ENCODE data around the gene CPN2. TPM values are rescaled to one million over a fixed set of nuclear protein-coding genes. Genes with fewer than 3 reads are reported as not detected.
A peak's percentile ranks its signal among the peaks of the same experiment; 100 is the strongest.

The CPN2 gene
- total RNA-seq, 1 donor from 2014 or later, result not detected

DNA sequence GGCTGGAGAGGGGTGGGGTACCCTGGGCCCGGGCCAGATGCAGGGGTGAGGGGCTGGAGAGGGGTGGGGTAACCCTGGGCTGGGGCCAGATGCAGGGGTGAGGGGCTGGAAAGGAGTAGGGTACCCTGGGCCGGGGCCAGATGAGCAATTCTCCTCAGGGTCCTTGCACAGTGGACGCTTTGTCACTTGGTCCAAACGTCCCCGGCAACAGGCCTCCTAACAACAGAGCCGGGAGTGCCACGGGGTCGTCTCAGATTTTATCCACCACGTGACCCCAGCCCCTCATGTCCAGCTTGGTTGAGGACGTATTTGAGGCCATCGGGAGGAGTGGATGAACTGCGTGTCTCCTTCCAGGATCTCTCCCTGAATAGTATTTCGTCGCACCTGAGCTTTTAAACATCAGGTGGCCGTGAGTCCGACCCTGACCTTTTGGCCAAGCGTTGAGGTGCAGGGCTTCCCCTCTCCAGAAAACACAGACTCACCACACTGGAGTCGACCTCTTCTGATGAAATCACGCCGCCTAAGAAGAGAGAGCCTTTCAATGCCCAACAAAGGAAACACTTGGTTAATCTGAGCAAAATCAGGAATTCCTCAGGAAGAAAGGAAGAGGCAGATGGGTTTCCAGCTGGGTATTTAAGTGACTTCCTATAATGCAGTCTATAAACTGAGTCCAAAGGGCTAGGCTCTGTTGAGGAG is 31.2 kb upstream of the CPN2 start:
- no peak for DNase-seq (ENCODE audit: low read depth in 2 of 2)

DNA sequence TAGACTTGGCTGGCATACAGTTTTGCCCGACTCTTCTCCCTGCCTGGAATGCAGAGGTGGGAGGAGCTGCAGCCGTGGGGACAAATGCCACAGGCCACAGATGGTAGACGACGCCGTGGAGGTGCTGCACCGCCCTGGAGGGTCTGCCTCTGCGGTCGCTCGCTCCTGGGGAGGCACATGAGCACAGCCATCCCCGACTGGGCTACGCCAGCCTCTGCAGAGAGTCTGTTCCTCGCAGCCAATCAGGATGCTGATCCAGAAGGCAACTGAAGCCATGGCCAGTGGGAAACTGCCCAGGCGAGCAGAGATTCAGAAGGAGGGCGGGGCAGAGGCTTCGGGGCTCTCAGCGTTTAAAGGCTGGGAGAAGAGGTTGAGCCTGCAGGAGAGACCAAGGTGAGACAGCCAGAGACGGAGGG is 30.3 kb upstream of the CPN2 start:
- DNase-seq (ENCODE audit: low read depth in 2 of 2), result no peak

- no peak for DNase-seq (ENCODE audit: low read depth in 2 of 2)
Observed at GRCh38 chr3:194380326-194380725, 29.2 kb upstream of the CPN2 start.

GRCh38 chr3:194379651-194380050 is 28.5 kb upstream of the CPN2 start:
- DNase-seq (ENCODE audit: low read depth in 2 of 2), result no peak

GRCh38 chr3:194379231-194379630 is 28.1 kb upstream of the CPN2 start:
- DNase-seq (ENCODE audit: low read depth in 2 of 2), result no peak

DNA sequence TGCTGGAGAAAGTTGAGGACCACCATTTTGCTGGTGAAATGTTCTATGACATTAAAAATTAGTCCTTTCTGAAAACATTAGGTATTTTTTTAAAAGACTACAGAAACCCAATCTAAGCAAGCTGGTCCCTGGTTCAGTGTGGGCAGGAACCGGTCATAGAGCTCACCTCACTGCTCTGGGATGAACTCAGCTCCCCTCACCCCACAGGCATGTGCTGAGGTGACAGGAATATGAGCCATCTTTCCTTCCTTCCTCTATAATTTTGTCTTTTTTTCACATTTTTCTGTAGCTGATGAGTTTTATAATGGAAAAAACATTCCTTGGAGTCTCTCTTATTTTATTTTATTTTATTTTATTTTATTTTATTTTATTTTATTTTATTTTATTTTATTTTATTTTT is 26.6 kb upstream of the CPN2 start:
- DNase-seq (ENCODE audit: low read depth in 2 of 2), result peak; percentile 32 to 55

DNA sequence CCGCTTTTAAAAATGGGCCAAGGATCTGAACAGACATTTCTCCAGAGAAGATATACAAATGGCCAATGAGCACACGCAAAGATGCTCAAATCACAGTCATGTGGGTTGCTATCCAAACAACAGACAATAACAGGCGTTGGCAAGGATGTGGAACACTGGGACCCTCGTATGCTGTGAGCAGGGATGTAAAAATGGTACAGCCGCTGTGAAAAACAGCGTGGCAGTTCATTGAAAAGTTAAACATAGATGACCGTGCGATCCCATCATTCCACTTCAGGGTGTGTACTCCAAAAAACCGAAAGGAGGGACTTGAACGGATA is 25.1 kb upstream of the CPN2 start:
- DNase-seq (ENCODE audit: low read depth in 2 of 2), result peak; percentile 39 to 58

GRCh38 chr3:194375473-194376240 is 24.5 kb upstream of the CPN2 start:
- DNase-seq (ENCODE audit: low read depth in 2 of 2), result peak; percentile 76 to 80

DNA sequence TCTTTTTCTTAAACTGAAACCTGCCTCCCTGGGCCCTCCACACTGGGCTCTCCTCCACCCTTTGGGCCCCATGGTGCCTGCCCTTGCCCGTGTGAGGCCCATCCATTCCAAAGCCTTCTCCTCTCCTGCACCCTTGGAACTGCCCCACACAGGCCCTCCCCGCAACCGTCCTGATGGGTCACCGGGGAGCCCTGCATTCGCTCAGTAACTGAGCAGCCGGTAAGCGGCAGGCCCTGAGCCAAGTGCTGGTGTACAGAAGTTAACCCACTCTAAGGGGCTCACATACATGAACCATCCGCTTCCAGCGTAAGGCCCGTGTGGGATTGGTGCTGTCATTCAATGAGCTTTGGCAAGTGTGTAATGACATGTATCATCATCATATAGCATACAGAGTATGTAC is 23.8 kb upstream of the CPN2 start:
- no peak for DNase-seq (ENCODE audit: low read depth in 2 of 2)

GRCh38 chr3:194373899-194374298 is 22.8 kb upstream of the CPN2 start:
- DNase-seq (ENCODE audit: low read depth in 2 of 2), result no peak

- DNase-seq (ENCODE audit: low read depth in 2 of 2), result no peak
Observed at GRCh38 chr3:194373028-194373427, 21.9 kb upstream of the CPN2 start.

GRCh38 chr3:194370753-194371152 is 19.6 kb upstream of the CPN2 start:
- DNase-seq (ENCODE audit: low read depth in 2 of 2), result no peak

DNA sequence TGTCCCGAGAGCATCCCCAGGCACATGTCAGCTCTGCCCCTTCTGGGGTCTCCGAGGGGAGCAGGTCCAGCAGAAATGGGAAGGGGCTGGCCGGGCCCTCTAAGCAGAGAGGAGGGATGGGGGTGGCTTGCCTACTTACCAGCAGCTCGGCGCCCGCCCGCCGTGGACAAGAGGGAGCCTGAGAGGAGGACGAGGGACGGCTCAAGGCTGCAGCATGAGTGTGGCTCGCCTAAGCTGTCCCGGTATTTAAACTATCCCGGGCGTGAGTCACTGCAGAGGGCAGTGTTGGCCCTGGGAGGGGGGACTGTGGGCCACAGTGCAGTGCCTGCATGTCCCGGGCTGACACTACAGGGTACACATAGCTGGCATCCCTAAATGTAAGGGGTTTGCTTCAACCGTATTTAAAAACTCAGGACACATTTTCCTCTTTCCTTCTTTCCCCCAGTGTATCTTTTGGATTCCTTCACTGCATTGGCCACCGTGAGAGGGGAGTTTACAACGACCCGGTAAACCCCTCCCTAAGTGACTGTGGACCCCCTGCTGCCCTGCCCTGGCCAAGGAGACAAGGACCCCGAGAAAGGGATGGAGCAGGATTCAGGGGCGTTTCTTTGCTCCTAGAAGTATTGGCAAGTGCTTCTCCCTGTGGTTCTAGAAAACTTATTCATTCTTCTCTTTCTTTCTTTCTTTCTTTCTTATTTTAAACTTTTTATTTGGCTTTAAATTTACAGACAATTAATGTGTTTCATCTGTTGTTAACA is 18.6 kb upstream of the CPN2 start, which contains the start of gene LRRC15:
LRRC15 (minus strand) TSS at position 222 of the 758 bp plus-strand sequence. CDS start 8,700 bp downstream, outside the sequence.
- peak in 1 of 2 donors; percentile 41 for DNase-seq (ENCODE audit: low read depth in 2 of 2)

DNA sequence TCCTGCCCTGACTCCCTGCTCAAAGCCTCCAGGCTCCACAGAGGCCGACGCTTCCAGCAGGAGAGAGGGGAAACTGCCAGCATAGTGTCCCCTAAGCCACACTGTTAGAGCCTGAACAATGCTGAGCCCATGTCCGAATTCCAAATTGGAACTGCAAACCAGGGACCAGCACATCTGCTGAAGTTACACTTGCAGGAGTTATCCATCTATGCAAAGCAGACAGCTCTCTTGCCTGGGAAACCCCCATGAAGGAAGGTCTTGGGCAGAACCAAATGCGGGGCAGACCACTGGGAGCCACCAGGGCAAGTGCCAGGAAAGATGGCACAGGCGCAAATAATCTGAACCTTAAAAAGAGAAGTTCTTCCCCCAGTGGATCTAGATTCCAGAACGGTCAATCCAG is 17.8 kb upstream of the CPN2 start:
- no peak for DNase-seq (ENCODE audit: low read depth in 2 of 2)

GRCh38 chr3:194367992-194368841 is 17.1 kb upstream of the CPN2 start:
- no peak for DNase-seq (ENCODE audit: low read depth in 2 of 2)

- no peak for DNase-seq (ENCODE audit: low read depth in 2 of 2)
Observed at GRCh38 chr3:194365978-194366490, 14.9 kb upstream of the CPN2 start.

GRCh38 chr3:194365526-194365925 is 14.4 kb upstream of the CPN2 start:
- DNase-seq (ENCODE audit: low read depth in 2 of 2), result no peak

GRCh38 chr3:194364652-194365434 is 13.7 kb upstream of the CPN2 start:
- peak; percentile 88 to 89 for DNase-seq (ENCODE audit: low read depth in 2 of 2)

- DNase-seq (ENCODE audit: low read depth in 2 of 2), result no peak
Observed at GRCh38 chr3:194364314-194364651, 13.2 kb upstream of the CPN2 start.

DNA sequence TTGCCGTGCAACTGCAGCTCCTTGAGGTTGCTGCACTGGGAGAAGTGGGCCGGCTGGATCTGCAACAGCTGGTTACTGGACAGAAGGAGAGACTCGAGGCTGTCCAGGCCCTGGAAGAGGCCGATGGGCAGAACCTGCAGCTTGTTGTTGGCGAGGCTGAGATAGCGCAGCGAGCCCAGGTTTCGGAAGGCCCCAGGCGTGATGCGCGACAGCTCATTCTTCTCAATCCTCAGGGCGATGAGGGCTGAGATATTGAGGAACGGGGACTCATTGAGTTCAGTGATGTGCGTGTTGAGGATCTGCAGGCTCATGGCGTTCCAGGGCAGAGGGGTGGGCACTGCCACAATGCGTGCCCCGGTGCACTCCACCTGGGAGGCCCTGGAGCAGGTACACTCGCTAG is 9.4 kb upstream of the CPN2 start:
- DNase-seq (ENCODE audit: low read depth in 2 of 2), result no peak

DNA sequence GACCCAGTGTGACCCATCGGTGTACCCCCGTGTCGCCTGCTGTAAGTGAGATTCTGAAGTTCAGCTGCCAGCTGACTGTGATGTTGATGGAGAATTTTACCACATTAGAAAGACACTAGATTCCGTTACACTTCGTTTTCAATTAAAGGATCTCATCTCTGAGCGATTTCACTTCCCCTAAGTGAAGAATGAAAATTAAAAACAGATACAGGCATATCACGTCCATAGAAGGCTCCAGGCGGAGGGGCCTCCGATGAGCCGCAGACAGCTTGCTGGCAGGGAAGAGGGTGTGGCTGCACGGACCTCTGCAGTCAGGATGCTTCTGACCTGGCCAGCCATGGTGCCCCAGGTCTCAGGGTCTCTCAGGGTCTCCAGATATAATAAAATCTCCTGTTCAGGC is 6.6 kb upstream of the CPN2 start:
- no peak for DNase-seq (ENCODE audit: low read depth in 2 of 2)

Data from dermis microvascular lymphatic vessel endothelial cell (primary cell).